WERI-Rb-1 (cell line): Measurements from ENCODE around the gene LSM4.
A peak's percentile ranks its signal among the peaks of the same experiment; 100 is the strongest.

ENCODE experiments used
- DNase-seq: peaks from one replicate; pipeline ENCODE4 v3.0.0-alpha.2; 2020
- H3K27ac ChIP-seq: fragments of 250-450 bp; sonication (Bioruptor Pico); 2 replicates; pipeline ENCODE4 v1.5.1; 2020; ENCODE audit warnings: mild to moderate bottlenecking, moderate library complexity
- H3K27me3 ChIP-seq: fragments of 250-450 bp; sonication (Bioruptor Pico); 2 replicates; pipeline ENCODE4 v1.5.1; 2021; ENCODE audit warnings: mild to moderate bottlenecking, low read depth, moderate library complexity; ENCODE audit not compliant: insufficient read depth, severe bottlenecking
- H3K36me3 ChIP-seq: fragments of 250-450 bp; sonication (Bioruptor Pico); 2 replicates; pipeline ENCODE4 v1.5.1; 2020; ENCODE audit warnings: mild to moderate bottlenecking, moderate library complexity
- H3K4me3 ChIP-seq: 2 replicates; pipeline ENCODE4 v1.5.1; 2011; ENCODE audit warnings: low read depth, mild to moderate bottlenecking, control low read depth, low read length
- H3K9me3 ChIP-seq: fragments of 250-450 bp; sonication (Bioruptor Pico); 2 replicates; pipeline ENCODE4 v1.5.1; 2021; ENCODE audit warnings: mild to moderate bottlenecking, moderate library complexity; ENCODE audit not compliant: severe bottlenecking
- CTCF ChIP-seq: IDR thresholded peaks from 2 replicates; pipeline ENCODE4 v1.5.1; 2011; ENCODE audit warnings: low read depth, mild to moderate bottlenecking, control low read depth, inconsistent platforms, low read length

The LSM4 gene

DNA sequence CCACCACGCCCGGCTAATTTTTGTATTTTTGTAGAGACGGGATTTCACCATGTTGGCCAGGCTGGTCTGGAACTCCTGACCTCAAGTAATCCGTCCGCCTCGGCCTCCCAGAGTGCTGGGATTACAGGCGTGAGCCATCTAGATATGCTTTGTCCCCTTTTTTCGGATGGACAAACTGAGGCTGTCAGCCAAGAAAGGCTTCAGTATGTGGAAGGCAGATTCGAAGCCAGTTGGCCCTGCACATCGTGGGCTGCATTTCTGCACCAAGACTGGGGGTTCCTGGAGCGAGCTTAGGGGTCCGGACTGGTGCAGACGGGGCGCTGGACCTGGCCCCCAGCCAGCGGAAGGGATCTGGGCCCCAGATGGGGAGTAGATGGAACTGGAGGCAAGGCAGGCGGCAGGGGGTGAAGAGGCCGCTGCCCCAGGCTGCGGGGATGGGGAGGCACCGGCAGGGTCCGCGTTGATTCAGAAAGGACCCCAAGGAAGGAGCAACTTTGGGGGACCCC lies 31.8 kb downstream of the LSM4 start:
- Histone ChIP-seq H3K27me3 (no peaks in the 10 kb centered on the region), H3K4me3 (peak overlapping the region; percentile 81), H3K36me3 (no peaks in the 10 kb centered on the region), H3K27ac (peak overlapping the region; percentile 93), H3K9me3 (no peaks in the 10 kb centered on the region)
- no peak for TF ChIP-seq CTCF
- no peak for DNase-seq

DNA sequence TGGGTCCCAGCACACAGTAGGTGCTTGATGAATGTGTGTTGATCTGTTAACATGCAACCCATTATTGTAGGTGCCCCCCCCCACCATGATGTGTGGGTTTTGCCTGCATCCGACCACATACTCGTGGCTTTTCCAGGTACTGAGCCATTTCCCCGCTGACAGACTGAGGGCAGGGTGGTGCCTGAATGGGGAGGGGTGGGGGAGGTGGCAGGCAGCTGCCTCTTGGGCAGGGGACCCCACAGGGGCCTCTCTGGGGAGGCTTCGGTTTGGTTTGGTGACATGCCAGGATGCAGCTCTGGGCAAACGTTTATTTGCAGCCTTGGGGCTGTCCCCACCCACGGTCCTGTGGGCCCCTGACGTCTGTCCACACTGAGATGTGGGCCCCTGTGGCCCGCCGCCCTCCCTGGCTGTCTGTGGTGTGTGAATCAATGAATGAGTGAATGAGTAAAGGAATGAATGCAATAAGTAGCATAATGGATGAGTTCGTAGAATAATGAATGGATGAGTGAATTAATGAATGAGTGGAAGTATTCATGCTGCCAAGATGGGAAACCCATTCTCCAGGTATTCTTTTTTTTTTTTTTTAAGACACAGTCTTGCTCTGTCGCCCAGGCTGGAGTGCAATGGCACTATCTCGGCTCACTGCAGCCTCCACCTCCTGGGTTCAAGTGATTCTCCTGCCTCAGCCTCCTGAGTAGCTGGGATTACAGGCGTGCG lies 32.4 kb downstream of the LSM4 start:
- Histone ChIP-seq H3K9me3 (no peaks in the 10 kb centered on the region), H3K36me3 (no peaks in the 10 kb centered on the region), H3K27ac (no peak overlapping the region), H3K27me3 (no peaks in the 10 kb centered on the region), H3K4me3 (no peak overlapping the region)
- DNase-seq = no peak
- no peak for TF ChIP-seq CTCF

GRCh38 chr19:18289471-18290301 lies 33.2 kb downstream of the LSM4 start:
- no peak for TF ChIP-seq CTCF
- Histone ChIP-seq H3K9me3 (no peaks in the 10 kb centered on the region), H3K4me3 (no peak overlapping the region), H3K27me3 (no peaks in the 10 kb centered on the region), H3K27ac (no peak overlapping the region), H3K36me3 (no peaks in the 10 kb centered on the region)
- no peak for DNase-seq

DNA sequence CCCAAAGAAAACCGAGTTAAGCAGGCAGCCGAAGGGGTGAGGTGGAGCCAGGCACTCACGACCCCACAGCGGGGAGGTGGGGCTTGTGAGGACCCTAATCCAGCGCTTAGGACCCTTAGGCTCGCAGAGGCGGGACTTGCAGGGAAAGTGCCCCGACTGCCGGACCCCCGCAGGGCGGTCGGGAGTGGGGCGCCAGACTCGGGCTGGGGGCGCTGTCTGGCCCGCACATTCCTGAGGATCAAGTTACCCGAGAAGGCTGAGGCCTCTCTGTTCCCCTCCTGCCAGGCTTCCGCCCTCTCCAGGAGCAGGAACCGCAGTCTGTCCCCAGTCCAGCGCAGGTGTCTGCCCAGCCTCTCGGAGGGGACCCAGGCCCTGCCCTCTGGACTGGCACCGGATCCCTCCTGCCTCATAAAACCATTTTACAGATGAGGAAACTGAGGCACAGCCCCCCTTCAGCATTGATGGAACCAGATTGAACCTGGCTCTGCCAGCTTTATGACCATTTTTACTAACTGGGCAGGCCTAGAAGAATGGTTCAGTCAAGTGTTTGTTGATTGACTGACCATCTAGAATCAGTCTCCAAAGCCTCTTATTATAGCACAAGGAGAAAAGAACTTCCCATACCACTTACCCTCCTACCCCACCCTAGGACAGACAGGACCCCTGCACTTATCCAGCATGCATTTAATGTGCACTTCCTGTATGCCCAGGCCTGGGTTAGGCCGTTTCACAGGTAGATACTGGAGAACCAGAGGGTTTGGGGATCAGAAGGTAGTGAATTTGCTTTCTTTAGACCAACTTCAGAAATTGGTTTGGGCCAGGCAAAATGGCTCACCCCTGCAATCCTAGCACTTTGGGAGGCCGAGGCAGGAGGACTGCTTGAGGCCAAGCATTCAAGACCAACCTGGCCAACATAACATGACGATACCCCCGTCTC lies 34.8 kb downstream of the LSM4 start:
- H3K36me3 ChIP-seq = no peaks in the 10 kb centered on the region
- no peak for DNase-seq
- no peaks in the 10 kb centered on the region for H3K9me3 ChIP-seq
- H3K27ac ChIP-seq = no peak overlapping the region
- H3K4me3 ChIP-seq = no peak overlapping the region
- H3K27me3 ChIP-seq = no peaks in the 10 kb centered on the region
- TF ChIP-seq CTCF = no peak

GRCh38 chr19:18286973-18287635 lies 35.8 kb downstream of the LSM4 start:
- TF ChIP-seq CTCF = no peak

More at GRCh38 chr19:18286973-18287635, 35.8 kb downstream of the LSM4 start:
- Histone ChIP-seq H3K27me3 (no peaks in the 10 kb centered on the region), H3K27ac (no peak overlapping the region), H3K9me3 (no peaks in the 10 kb centered on the region), H3K4me3 (no peak overlapping the region), H3K36me3 (no peaks in the 10 kb centered on the region)
- DNase-seq = no peak
